Measurements from ENCODE around the gene GLI2.

DNA sequence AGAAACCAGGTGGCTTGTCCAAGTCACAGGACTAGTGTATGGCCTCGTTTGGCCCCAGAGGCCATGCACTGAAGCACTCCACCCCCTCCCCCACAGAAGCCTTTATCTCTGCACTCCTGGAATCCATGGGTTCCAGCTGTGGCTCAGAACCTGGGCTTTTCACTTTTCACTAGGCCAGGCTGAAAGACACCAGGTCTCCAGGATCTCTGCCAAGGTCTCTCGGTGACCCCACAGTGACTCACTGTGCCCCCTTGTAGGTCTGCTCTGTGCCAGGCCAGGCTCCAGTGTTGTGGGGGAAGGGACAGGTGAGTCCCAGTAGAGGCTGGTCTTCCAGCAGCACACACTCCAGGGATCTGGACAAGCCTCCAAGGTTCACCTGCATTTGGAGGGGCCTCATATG lies 31.0 kb upstream of the GLI2 start:
- TF ChIP-seq EP300 (IDR thresholded peaks at IDR 0.05), result no peak
- TF ChIP-seq, protein P1, sequence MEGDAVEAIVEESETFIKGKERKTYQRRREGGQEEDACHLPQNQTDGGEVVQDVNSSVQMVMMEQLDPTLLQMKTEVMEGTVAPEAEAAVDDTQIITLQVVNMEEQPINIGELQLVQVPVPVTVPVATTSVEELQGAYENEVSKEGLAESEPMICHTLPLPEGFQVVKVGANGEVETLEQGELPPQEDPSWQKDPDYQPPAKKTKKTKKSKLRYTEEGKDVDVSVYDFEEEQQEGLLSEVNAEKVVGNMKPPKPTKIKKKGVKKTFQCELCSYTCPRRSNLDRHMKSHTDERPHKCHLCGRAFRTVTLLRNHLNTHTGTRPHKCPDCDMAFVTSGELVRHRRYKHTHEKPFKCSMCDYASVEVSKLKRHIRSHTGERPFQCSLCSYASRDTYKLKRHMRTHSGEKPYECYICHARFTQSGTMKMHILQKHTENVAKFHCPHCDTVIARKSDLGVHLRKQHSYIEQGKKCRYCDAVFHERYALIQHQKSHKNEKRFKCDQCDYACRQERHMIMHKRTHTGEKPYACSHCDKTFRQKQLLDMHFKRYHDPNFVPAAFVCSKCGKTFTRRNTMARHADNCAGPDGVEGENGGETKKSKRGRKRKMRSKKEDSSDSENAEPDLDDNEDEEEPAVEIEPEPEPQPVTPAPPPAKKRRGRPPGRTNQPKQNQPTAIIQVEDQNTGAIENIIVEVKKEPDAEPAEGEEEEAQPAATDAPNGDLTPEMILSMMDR (IDR thresholded peaks at IDR 0.05), result no peak
